KOPT-K1 (cell line): Measurements from ENCODE around the gene TM4SF20.

Source experiments
- H3K27ac ChIP-seq: fragments of 200-600 bp; sonication (generic); 2 replicates; pipeline ENCODE4 v1.5.1; 2016; ENCODE audit warnings: antibody characterized with exemption, mild to moderate bottlenecking, low read depth, low read length; ENCODE audit not compliant: poor library complexity, severe bottlenecking
- H3K36me3 ChIP-seq: fragments of 200-600 bp; sonication (generic); 2 replicates; pipeline ENCODE4 v1.5.1; 2017; ENCODE audit warnings: antibody characterized with exemption, mild to moderate bottlenecking, low read length, moderate library complexity; ENCODE audit not compliant: insufficient read depth
- H3K9me3 ChIP-seq: fragments of 200-600 bp; sonication (generic); 2 replicates; pipeline ENCODE4 v1.5.1; 2017; ENCODE audit warnings: antibody characterized with exemption, low read length, mild to moderate bottlenecking; ENCODE audit not compliant: insufficient read depth, poor library complexity, severe bottlenecking

TM4SF20 gene

DNA sequence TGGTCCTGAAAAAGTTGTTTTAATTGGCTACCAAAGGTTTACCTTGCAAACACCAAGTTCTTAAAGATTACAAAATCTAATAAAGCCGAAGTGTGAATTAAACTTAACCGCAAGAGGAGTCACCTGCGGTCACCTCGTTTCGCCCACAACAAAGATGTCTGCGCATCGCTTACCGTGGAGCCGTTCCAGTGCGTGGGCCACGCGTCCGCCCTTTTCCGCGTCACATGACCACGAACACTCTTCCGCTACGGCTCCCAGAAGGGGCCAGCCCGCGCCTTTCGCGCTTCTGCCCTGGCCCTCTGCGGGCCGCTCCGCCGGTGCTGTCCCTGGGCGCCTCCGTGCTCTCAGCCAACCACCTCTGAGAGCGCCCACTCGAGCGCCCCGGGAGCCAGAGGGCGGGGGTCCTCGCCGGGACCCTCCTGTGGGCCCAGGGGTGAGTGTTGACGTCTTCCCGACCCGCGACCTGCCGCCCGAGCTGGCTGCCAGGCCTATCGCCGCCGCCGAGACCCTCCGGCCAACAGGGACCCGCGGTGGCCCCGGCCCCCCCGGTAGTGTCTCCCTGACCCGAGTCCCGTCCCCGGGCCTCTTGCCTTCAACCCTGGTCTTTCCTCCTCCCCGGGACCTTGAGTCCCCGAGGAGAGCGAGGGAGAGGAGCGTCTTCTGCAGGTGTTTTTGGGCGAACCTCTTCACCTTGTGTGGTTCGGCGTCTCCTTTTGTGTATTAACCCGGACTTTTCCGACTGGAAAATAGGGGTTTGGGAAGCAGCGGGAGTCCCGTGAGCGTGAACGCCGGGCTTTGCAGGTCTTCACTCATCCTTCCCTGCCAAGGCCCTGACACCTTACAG lies 53.9 kb downstream of the TM4SF20 start, which contains the start of gene MFF:
TSS of gene MFF (plus strand) at position 257 of the 844 bp plus-strand sequence. CDS start 5,415 bp downstream, outside the sequence.
- no peaks in the 10 kb centered on the region for H3K9me3 ChIP-seq
- H3K36me3 ChIP-seq, result peaks cover 15% of the 10 kb centered on the region
- H3K27ac ChIP-seq, result peak within 1 kb of the TSS; percentile 83

DNA sequence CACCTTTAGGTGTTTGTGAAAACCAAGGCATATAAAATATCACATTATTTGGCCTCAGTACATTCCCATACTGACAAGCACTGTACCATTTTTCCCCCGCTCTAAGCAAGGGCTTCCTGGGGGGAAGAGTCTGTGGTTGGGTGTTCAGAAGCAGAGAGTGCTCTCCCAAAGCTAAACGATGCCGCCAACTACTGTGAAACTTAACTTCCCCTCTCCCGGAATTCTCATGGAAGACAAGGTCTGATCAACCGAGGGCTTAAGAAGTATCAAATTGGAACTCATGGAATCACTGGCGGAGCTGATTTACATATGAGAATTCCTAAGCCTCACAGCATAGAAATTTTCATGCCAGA lies 54.5 kb downstream of the TM4SF20 start:
- peaks cover 11% of the 10 kb centered on the region for H3K36me3 ChIP-seq
- no peaks in the 10 kb centered on the region for H3K9me3 ChIP-seq
- peak overlapping the region; percentile 83 for H3K27ac ChIP-seq

DNA sequence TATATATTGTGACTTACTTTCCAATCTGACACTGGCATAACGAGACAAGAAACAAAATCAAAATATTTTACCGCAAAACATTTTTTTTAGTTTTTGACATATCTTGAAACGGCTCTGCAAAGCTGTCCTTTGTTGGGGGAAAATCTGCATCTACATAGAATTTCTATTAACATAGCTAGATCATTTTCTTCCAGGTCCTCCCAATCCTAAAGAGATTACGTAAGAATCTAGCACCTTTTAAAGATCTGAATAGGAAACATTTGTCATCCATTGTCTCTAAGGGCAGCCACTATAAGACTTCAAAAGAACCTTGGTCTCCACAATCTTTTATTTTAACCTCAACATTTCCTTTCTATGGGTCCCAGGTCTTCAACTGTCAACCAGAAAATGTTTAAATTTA lies 55.3 kb downstream of the TM4SF20 start:
- no peak overlapping the region for H3K27ac ChIP-seq
- peaks cover 3% of the 10 kb centered on the region; the same call in 1 of the 2 replicates for H3K36me3 ChIP-seq
- H3K9me3 ChIP-seq, result no peaks in the 10 kb centered on the region

DNA sequence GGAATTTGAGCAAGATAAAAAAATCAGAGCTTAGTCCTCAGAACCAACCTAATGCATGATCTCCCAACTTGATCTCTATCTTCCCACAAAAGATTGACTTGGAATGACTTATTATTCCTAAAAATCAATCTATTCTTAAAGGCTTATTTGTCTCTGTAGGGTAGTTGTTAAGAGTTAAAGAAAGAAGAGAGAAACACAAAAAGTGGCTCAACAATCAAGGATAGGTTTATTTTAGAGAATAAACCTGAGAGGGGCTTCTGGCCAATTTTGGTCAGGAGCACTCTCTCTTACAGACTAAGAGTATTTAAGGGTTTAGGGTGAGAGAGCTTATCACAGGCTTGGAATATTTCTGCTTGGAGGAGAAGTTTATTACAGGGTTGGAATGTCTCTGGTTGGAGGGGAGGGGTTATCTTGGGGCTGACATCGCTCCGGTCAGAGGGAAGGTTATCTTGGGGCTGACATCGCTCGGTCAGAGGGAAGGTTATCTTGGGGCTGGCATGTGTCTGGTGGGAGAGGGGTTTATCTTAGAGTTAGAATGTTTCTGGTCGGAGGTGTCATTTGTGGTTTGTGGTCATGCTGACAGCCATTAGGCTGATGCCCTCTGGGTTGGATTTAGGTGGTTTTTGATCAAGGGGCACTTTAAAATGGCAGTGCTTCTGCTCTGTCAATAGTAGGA lies 56.4 kb downstream of the TM4SF20 start:
- no peaks in the 10 kb centered on the region for H3K9me3 ChIP-seq
- H3K36me3 ChIP-seq, result no peaks in the 10 kb centered on the region
- no peak overlapping the region for H3K27ac ChIP-seq

DNA sequence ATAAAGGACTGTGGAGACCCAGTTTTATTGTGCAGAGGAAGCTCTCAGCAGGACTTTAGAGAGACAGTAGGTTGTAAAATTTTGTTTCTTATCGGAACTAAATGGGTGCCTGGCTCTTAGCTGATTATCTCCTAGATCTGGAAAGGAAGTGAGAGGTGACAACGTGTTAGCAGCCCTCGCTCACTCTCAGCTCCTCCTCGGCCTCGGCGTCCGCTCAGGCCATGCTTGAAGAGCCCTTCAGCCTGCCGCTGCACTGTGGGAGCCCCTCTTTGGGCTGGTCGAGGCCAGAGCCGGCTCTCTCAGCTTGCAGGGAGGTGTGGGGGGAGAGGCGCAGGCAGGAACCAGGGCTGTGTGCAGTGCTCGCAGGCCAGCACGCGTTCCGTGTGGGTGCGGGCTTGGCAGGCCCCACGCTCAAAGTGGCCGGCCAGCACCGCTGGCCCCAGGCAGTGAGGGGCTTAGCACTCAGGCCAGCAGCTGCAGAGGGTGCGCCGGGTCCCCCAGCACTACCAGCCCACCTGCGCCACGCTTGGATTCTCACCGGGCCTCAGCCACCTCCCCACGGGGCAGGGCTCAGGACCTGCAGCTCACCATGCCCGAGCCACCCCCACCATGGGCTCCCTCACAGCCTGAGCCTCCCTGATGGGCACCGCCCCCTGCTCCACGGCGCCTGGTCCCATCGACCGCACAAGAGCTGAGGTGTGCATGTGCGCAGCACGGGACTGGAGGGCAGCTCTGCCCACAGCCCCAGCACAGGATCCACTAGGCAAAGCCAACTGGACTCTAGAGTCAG lies 58.6 kb downstream of the TM4SF20 start:
- no peaks in the 10 kb centered on the region for H3K9me3 ChIP-seq
- H3K36me3 ChIP-seq, result no peaks in the 10 kb centered on the region
- H3K27ac ChIP-seq, result no peak overlapping the region

DNA sequence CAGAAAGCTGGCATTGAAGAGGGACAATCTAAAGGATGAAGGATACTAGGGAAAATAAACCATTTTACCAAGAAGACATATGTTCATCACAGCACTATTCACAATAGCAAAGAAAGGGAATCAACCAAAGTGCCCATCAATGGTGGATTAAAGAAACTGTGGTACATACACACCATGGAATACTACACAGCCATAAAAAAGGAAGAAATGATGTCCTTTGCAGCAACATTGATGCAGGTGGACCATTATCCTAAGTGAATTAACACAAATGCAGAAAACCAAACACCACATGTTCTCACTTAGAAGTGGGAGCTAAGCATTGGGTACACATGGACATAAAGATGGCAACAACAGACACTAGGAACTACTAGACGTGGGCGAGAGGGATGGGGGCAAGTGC lies 61.3 kb downstream of the TM4SF20 start:
- Histone ChIP-seq H3K9me3 (no peaks in the 10 kb centered on the region), H3K36me3 (no peaks in the 10 kb centered on the region), H3K27ac (no peak overlapping the region)

DNA sequence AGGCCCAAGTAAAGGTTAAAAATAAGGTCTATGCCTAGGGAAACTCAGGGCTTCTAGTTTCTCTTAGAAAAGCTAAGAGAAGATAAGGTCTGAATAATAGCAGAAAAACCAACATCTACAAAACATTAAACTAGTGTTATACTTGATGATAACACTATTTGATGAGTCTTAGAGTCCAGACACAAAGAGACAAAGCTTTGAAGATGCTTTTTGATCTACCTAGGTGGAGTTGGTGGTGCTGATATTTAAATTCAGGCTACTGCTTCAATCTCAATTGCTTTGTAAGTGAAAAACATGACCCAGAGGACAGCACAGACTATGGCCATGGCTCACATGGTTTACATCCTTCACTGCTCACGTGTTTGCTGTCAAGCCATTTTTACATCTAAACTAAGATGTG lies 65.8 kb downstream of the TM4SF20 start:
- H3K27ac ChIP-seq, result no peak overlapping the region
- H3K36me3 ChIP-seq, result no peaks in the 10 kb centered on the region
- no peaks in the 10 kb centered on the region for H3K9me3 ChIP-seq

DNA sequence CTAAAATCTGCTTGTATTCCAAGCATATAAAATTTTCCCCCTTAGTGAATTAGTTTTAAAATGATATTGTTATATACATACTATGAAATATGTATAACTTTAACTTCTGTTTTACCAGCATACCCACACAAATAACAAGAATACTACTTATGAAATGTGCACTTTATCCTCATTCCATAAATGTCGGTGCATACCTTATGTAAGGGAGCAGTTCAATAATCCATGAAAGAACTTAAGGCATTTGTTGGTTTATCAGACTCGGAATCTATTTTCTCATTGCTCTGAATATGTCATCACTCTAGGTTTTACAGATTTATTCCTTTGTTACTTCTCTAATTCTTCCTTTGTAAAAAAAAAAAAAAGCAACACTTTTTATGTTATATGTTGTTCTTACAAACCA lies 66.5 kb downstream of the TM4SF20 start:
- Histone ChIP-seq H3K9me3 (no peaks in the 10 kb centered on the region), H3K27ac (no peak overlapping the region), H3K36me3 (no peaks in the 10 kb centered on the region)
